ENCODE data around the gene PECR.

- no peak for TF ChIP-seq POLR2A (IDR thresholded peaks at IDR 0.05)
- no peak for TF ChIP-seq CTCF (IDR thresholded peaks at IDR 0.05)
Measured at GRCh38 chr2:216090369-216090786, 8.8 kb upstream of the PECR start.

Data from Peyer's patch (tissue), 4 donors.